GM18868 (cell line): ENCODE results near the gene ANO4.
A peak's percentile ranks its signal among the peaks of the same experiment; 100 is the strongest.
"Not testable (repeated sequence)": the region's sequence is repeated elsewhere in the genome, so short reads cannot be mapped to it uniquely, and the experiment has no call there.

Source experiments
- ATAC-seq: cut with Tn5 transposase; IDR thresholded peaks from one replicate; pipeline ENCODE4 v1.9.1; 2021; ENCODE audit warnings: mild to moderate bottlenecking, moderate library complexity; ENCODE audit not compliant: unreplicated experiment

Gene ANO4

GRCh38 chr12:101078536-101079285 lies 284.1 kb downstream of the ANO4 start:
- no peak for ATAC-seq

DNA sequence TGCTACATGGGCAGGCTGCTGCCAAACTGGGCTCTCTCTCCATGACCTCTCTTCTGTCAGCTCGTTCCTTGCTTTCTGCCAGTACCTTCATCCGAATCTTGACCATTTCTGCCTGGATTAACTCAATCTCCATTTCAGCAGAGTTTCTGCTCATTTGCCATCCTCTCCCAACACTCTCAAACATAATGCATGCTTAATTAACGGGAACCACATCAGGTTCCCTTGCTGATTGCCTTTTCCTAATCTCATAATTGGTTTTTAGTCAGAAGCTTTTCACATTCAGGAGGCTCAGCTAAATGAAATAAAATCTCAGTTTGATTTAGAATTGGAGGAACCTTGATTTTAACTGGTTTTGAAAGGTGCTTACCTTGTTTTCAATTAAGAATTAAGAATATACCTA lies 288.1 kb downstream of the ANO4 start:
- ATAC-seq = no peak

DNA sequence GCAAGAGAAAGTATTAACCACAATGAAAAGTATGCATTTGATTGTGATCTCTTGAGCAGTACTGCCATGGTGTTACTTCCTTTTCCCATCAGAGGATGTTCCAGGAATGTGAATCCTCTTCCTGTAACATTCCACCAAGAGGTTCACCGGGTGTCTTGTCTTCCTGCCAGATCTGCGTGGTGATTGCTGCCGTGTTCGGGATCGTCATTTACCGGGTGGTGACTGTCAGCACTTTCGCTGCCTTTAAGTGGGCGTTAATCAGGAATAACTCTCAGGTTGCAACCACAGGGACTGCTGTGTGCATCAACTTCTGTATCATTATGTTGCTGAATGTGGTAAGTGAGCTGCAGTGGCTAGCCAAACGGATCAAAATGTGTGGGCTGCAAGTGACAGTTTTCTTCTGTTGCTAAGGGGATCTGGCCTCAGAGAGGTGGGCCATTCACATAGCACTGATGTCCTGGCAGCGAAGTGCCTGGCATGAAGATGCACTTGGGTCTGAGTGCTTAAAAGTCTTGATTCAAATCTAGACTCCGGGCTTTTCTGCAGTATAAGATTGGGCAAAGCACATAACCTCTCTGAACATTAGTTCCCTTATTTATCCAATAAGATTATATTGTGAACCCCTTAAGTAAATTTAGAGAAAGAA lies 292.0 kb downstream of the ANO4 start:
- ATAC-seq = no peak

DNA sequence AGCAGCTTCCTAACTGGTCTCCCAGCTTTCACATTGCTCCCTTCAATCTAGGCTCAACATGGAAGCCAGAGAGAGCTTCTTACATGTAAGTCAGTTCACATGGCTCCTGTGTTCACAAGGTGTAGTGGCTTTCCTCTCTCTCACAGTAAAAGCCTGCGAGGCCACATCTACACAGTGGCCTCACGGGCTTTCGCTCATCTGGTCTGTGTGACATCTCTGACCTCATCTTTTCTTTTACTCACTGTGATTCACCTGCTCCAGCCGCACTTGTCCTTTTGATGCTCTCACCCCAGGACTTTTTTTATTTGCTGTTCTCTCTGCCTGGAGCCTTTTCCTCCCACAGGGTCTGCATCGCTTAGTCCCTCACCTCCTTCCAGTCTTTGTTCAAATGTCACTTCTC lies 293.3 kb downstream of the ANO4 start:
- ATAC-seq = no peak

- no peak for ATAC-seq
Observed at GRCh38 chr12:101089271-101089670, 294.7 kb downstream of the ANO4 start.

DNA sequence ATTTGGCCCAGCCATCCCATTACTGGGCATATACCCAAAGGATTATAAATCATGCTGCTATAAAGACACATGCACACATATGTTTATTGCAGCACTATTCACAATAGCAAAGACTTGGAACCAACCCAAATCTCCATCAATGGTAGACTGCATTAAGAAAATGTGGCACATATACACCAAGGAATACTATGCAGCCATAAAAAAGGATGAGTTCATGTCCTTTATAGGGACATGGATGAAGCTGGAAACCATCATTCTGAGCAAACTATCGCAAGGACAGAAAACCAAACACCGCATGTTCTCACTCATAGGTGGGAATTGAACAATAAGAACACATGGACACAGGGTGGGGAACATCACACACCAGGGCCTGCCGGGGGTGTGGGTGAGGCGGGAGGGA lies 295.6 kb downstream of the ANO4 start:
- ATAC-seq = not testable (repeated sequence)

- ATAC-seq = no peak
Observed at GRCh38 chr12:101097829-101098580, 303.4 kb downstream of the ANO4 start.

GRCh38 chr12:101107032-101107763 lies 312.6 kb downstream of the ANO4 start:
- ATAC-seq = no peak

GRCh38 chr12:101108130-101108529 lies 313.6 kb downstream of the ANO4 start:
- no peak for ATAC-seq

GRCh38 chr12:101110866-101111265 lies 316.3 kb downstream of the ANO4 start:
- ATAC-seq = no peak

DNA sequence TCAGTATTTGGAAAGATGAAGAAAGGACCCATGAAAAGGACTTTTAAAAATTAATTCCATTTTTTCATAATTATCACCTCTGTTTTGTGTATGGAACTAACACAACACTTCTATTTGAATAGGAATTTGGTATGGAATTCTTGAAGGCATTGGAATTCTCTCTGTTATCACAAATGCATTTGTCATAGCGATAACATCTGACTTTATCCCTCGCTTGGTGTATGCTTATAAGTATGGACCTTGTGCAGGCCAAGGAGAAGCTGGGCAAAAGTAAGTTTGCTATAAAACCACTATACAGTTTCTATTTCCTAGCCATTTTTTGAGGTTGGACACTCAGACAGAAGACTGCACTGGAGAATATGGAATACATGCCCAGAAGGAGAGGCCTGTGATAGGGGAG lies 316.9 kb downstream of the ANO4 start:
- ATAC-seq = no peak

DNA sequence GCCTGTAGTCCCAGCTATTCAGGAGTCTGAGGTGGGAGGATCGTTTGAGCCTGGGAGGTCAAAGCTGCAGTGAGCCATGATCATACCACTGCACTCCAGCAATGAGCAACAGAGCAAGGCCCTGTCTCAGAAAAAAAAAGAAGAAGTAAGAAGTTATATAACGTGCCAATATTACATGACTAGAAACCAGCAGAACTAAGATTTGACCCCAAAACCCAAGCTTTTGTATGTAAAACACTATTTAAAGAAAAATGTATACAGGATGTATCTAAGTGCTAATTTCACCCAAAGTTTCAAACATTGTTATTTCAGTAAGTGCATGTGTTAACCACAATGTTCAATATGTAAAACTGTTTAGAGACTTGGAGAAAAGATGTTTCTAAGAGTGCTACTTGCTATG lies 320.8 kb downstream of the ANO4 start:
- ATAC-seq = peak; percentile 73

DNA sequence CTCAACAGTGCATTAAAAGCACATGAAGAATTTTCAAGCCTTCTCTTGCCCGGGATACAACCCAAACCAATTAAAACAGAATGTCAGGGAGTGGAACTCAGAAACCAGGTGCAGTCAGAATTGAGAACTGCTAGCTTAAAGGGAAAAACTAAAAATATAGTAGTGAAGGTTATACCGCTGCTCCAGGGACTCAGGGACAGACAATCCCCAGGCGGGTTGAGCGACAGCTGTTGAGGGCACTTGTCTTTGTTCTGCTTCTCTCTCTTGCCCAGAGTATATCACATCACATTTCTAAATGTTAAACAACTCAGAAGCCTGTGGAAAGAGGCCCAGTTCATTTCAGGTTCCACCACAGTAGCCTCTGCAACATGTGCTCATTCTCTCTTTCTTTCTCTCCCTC lies 322.3 kb downstream of the ANO4 start:
- ATAC-seq = no peak

GRCh38 chr12:101117842-101118241 lies 323.3 kb downstream of the ANO4 start:
- ATAC-seq = no peak

DNA sequence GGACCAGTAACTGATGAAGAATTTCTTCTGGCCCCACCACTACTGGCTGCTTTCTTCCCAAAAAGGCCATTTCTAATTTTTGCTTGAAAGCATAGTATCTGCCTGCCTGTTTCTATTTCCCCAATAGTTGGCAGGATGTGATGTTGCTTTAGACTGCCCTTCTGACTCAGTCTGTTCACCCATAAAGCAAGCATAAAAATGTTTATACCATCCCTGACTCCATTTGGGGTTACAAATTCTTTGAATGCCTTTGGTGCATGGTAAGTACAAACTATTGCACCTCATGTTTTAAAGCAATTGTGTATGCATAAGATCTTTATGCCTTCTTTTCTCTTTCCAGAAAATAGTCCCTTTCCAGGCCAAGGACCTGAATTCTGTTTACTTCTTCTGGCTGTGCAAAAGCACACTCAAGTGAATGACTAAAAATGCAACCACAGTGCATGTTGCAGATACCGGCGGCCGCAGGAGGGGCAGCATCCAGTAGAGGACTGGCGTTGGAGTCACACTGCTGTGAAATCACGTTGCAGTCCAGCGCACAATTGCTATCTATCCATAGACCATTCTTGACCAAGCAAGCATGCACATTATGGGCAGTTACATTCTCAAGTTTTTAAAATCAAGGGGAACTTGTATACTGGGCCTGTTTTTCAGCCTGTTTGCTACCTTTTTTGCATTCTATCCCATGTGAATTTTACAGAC lies 333.1 kb downstream of the ANO4 start:
- ATAC-seq = no peak

DNA sequence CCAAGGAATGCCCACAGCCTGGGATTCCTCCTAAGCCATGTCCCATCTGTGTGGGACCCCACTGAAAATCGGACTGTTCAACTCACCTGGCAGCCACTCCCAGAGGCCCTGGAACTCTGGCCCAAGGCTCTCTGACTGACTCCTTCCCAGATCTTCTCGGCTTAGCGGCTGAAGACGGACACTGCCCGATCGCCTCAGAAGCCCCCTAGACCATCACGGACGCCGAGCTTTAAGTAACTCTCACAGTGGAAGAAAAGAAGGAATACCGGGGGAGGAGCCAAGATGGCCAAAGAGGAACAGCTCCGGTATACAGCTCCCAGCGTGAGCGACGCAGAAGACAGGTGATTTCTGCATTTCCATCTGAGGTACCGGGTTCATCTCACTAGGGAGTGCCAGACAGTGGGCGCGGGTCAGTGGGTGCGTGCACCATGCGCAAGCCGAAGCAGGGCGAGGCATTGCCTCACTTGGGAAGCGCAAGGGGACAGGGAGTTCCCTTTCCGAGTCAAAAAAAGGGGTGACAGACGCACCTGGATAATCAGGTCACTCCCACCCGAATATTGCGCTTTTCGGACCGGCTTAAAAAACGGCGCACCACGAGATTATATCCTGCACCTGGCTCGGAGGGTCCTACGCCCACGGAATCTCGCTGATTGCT lies 351.3 kb downstream of the ANO4 start:
- not testable (repeated sequence) for ATAC-seq

GRCh38 chr12:101165319-101165718 lies 370.7 kb downstream of the ANO4 start:
- no peak for ATAC-seq

DNA sequence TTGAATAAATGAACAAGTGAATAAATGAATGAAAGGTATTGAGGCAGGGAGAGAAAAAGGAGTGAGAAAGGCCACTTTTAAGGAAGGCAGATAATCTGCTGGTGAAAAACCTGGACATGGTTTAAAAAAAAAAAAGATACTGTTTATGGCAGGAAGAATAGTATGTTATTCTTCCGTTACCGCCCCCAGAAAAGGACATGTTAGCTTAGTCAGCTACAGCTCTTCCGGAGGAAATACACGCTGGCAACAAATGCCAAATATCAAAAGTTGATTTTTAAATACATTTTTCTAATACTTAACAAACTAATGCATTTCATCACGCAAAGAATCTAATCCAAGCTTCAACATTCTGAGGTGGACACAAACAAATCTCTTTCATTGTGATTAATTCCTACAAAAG lies 372.3 kb downstream of the ANO4 start:
- no peak for ATAC-seq

- ATAC-seq = no peak
Observed at GRCh38 chr12:101168001-101168400, 373.4 kb downstream of the ANO4 start.

- ATAC-seq = no peak
Observed at GRCh38 chr12:101172316-101172715, 377.7 kb downstream of the ANO4 start.
